Body of pancreas (tissue), 4 donors: ENCODE data around the gene ZC3H18. TPM values are rescaled to one million over a fixed set of nuclear protein-coding genes. Genes with fewer than 3 reads are reported as not detected.
A peak's percentile ranks its signal among the peaks of the same experiment; 100 is the strongest.

Source experiments
- ATAC-seq: fragments of 150-250 bp; one replicate; pipeline ENCODE4 v1.9.1; 2016
- DNase-seq, 4 donors: peaks; one replicate each; pipeline ENCODE4 v3.0.0-alpha.2; 2019
- H3K27ac ChIP-seq, 4 donors: fragments of 200-600 bp; sonication (generic); 1 replicate in 3 of 4; 2 replicates in 1 of 4; pipeline versions ENCODE4 v1.5.1 to v1.6.1; 2016 to 2019; ENCODE audit warnings: mild to moderate bottlenecking in 1 of 4, mixed read lengths in 1 of 4, moderate library complexity in 1 of 4
- H3K27me3 ChIP-seq, 2 donors: fragments of 200-600 bp; sonication (generic); one replicate each; pipeline ENCODE4 v1.6.0; 2016; ENCODE audit warnings: mild to moderate bottlenecking in 1 of 2
- H3K36me3 ChIP-seq, 2 donors: fragments of 200-600 bp; sonication (generic); replicated peaks in 1 of 2; 2 replicates each; pipeline ENCODE4 v1.5.1; 2016; ENCODE audit warnings: low read depth in 2 of 2; ENCODE audit not compliant: insufficient read depth in 1 of 2
- H3K4me1 ChIP-seq: fragments of 200-600 bp; sonication (generic); one replicate; pipeline ENCODE4 v1.6.0; 2016
- H3K4me3 ChIP-seq, 2 donors: fragments of 200-600 bp; sonication (generic); 1 replicate in 1 of 2; 2 replicates in 1 of 2; pipeline ENCODE4 v1.5.1; 2016 to 2019
- H3K9me3 ChIP-seq, 3 donors: fragments of 200-600 bp; sonication (generic); 1 replicate in 2 of 3; 2 replicates in 1 of 3; pipeline ENCODE4 v1.5.1; 2016
- CTCF ChIP-seq, 7 experiments: fragments of 450-650 bp in 4 of 7; fragments of 200-600 bp in 3 of 7; sonication (generic) in 3 of 7; IDR thresholded peaks; one replicate each; pipeline ENCODE4 v1.5.1; 2016 to 2019; ENCODE audit warnings: antibody characterized with exemption in 7 of 7
- POLR2A ChIP-seq, 3 donors: fragments of 450-650 bp; IDR thresholded peaks; one replicate each; pipeline ENCODE4 v1.6.1; 2016; ENCODE audit warnings: antibody characterized with exemption in 3 of 3, mild to moderate bottlenecking in 2 of 3
- WGBS, 2 donors: methylation state at CpG; one replicate each; pipeline ENCODE4 v1.1.5; 2017; 5-methylcytosine and 5-hydroxymethylcytosine counted together
- intact Hi-C: fragments of 100-400 bp; cut with DNase I; formaldehyde crosslinking; loops from one replicate; pipeline ENCODE4 v1.15.1; 2023
- total RNA-seq, 2 donors: library from RNA; depleted of rRNA; stranded (reverse); fragments of >200 nt; gene quantifications; one replicate each; pipeline ENCODE4 v1.1.0, GENCODE V29; 2016

Gene ZC3H18
- total RNA-seq, 2 donors from 2014 or later, result 11.7 to 22.4 TPM

GRCh38 chr16:88536971-88537751 is 33.0 kb upstream of the ZC3H18 start:
- Histone ChIP-seq H3K36me3 (no peaks in the 10 kb centered on the region), H3K27me3 (no peaks in the 10 kb centered on the region), H3K4me1 (peaks cover 10% of the 10 kb centered on the region), H3K9me3 (no peaks in the 10 kb centered on the region), H3K4me3 (no peak overlapping the region), H3K27ac (no peak overlapping the region)
- no peak for ATAC-seq
- TF ChIP-seq POLR2A (IDR thresholded peaks at IDR 0.05) (no peak), CTCF (IDR thresholded peaks at IDR 0.05) (peak in 3 of 7 experiments; percentile 12 to 18 (median 15))
- WGBS, 2 donors, result 57 to 64% methylated on average over 17 to 24 of the region's 31 CpGs
- peak in 2 of 4 donors; percentile 37 to 54 for DNase-seq
- intact Hi-C loops, result no loop called here

GRCh38 chr16:88537859-88538258 is 32.3 kb upstream of the ZC3H18 start:
- intact Hi-C loops, result no loop called here
- TF ChIP-seq CTCF (IDR thresholded peaks at IDR 0.05), result no peak
- TF ChIP-seq POLR2A (IDR thresholded peaks at IDR 0.05), result no peak
- H3K36me3 ChIP-seq, result no peaks in the 10 kb centered on the region
- H3K4me1 ChIP-seq, result peaks cover 10% of the 10 kb centered on the region
- peaks cover 0 to under 1% (median 0%) of the 10 kb centered on the region in 3 donors for H3K9me3 ChIP-seq
- no peaks in the 10 kb centered on the region for H3K27me3 ChIP-seq
- H3K27ac ChIP-seq, result no peak overlapping the region
- ATAC-seq (no peak), DNase-seq (no peak)
- H3K4me3 ChIP-seq, result no peak overlapping the region
- WGBS, 2 donors, result 51 to 58% methylated on average over 4 of the region's 4 CpGs

GRCh38 chr16:88538366-88539060 is 31.7 kb upstream of the ZC3H18 start:
- Histone ChIP-seq H3K27me3 (no peaks in the 10 kb centered on the region), H3K9me3 (peaks cover 0 to 7% (median 0%) of the 10 kb centered on the region in 3 donors), H3K27ac (no peak overlapping the region), H3K4me3 (no peak overlapping the region), H3K4me1 (peaks cover 10% of the 10 kb centered on the region), H3K36me3 (no peaks in the 10 kb centered on the region)
- TF ChIP-seq POLR2A (IDR thresholded peaks at IDR 0.05) (no peak), CTCF (IDR thresholded peaks at IDR 0.05) (no peak)
- no peak for DNase-seq
- WGBS, 2 donors, result 23 to 24% methylated on average over 20 to 23 of the region's 23 CpGs
- intact Hi-C loops, result no loop called here
- ATAC-seq, result no peak

- peaks cover 10% of the 10 kb centered on the region for H3K4me1 ChIP-seq
- no peaks in the 10 kb centered on the region for H3K27me3 ChIP-seq
- WGBS, 2 donors, result 24 to 31% methylated on average over 2 to 8 of the region's 12 CpGs
- H3K36me3 ChIP-seq, result no peaks in the 10 kb centered on the region
- peaks cover 0 to 12% (median 0%) of the 10 kb centered on the region in 3 donors for H3K9me3 ChIP-seq
- no peak overlapping the region for H3K4me3 ChIP-seq
- ATAC-seq (no peak), DNase-seq (no peak)
- TF ChIP-seq CTCF (IDR thresholded peaks at IDR 0.05) (no peak), POLR2A (IDR thresholded peaks at IDR 0.05) (no peak)
- intact Hi-C loops, result no loop called here
- H3K27ac ChIP-seq, result no peak overlapping the region
These were observed 30.9 kb upstream of the ZC3H18 start for GRCh38 chr16:88539261-88539651.
